Activated naive CD8-positive, alpha-beta T cell treated with anti-CD3 and anti-CD28 coated beads, Interleukin-2, amount 50 U/mL, for 16 hours (primary cell): Measurements from ENCODE around the gene C1RL.

ENCODE experiments used
- DNase-seq: peaks from one replicate; pipeline ENCODE4 v3.0.0-alpha.2; 2020; ENCODE audit warnings: low read depth, low spot score

C1RL gene

GRCh38 chr12:7137908-7138307 is 28.9 kb upstream of the C1RL start:
- no peak for DNase-seq

- DNase-seq: no peak
Measured at GRCh38 chr12:7136676-7137075, 27.7 kb upstream of the C1RL start.

GRCh38 chr12:7136071-7136470 is 27.1 kb upstream of the C1RL start:
- DNase-seq: no peak

- no peak for DNase-seq
Measured at GRCh38 chr12:7134396-7135166, 25.6 kb upstream of the C1RL start.

GRCh38 chr12:7131502-7131866 is 22.5 kb upstream of the C1RL start:
- DNase-seq: no peak

GRCh38 chr12:7130701-7131501 is 21.9 kb upstream of the C1RL start:
- DNase-seq: no peak

GRCh38 chr12:7129872-7130691 is 21.1 kb upstream of the C1RL start, which contains the start of gene CLSTN3:
TSS of gene CLSTN3 (plus strand) at chr12:7130371. CDS start at chr12:7130649, 278 bp downstream.
- DNase-seq: peak; percentile 67

GRCh38 chr12:7129287-7129871 is 20.4 kb upstream of the C1RL start:
- DNase-seq: no peak

GRCh38 chr12:7128681-7129286 is 19.8 kb upstream of the C1RL start, which contains the start of gene RBP5:
TSS of gene RBP5 (minus strand) at chr12:7128889. CDS start at chr12:7128775, 114 bp downstream.
- DNase-seq: no peak

GRCh38 chr12:7127916-7128626 is 19.1 kb upstream of the C1RL start:
- DNase-seq: no peak

- DNase-seq: no peak
Measured at GRCh38 chr12:7125632-7126227, 16.7 kb upstream of the C1RL start.

GRCh38 chr12:7123806-7124522 is 14.9 kb upstream of the C1RL start:
- DNase-seq: no peak

GRCh38 chr12:7122811-7123769 is 14.1 kb upstream of the C1RL start:
- DNase-seq: no peak

GRCh38 chr12:7121324-7121723 is 12.3 kb upstream of the C1RL start:
- DNase-seq: no peak

- no peak for DNase-seq
Measured at GRCh38 chr12:7120166-7120565, 11.2 kb upstream of the C1RL start.

- no peak for DNase-seq
Measured at GRCh38 chr12:7118881-7119280, 9.9 kb upstream of the C1RL start.

- DNase-seq: no peak
Measured at GRCh38 chr12:7117670-7118069, 8.7 kb upstream of the C1RL start.

GRCh38 chr12:7116916-7117315 is 7.9 kb upstream of the C1RL start:
- DNase-seq: no peak
